Activated CD4-positive, alpha-beta T cell treated with anti-CD3 and anti-CD28 coated beads for 48 hours (primary cell): ENCODE data around the gene CHMP2A.
"Not testable (repeated sequence)": the region's sequence is repeated elsewhere in the genome, so short reads cannot be mapped to it uniquely, and the experiment has no call there.

Source experiments
- DNase-seq: peaks from one replicate; pipeline ENCODE4 v3.0.0-alpha.2; 2020

Gene CHMP2A

GRCh38 chr19:58555369-58555885, 522 bp upstream of the CHMP2A start:
- DNase-seq, result no peak

- DNase-seq, result no peak
Observed at GRCh38 chr19:58553799-58554493, 959 bp downstream of the CHMP2A start.

GRCh38 chr19:58552655-58553054, 2.2 kb downstream of the CHMP2A start:
- no peak for DNase-seq

- no peak for DNase-seq
Observed at GRCh38 chr19:58551577-58552471, 3.1 kb downstream of the CHMP2A start.

- DNase-seq, result no peak
Observed at GRCh38 chr19:58551123-58551497, 3.8 kb downstream of the CHMP2A start.

GRCh38 chr19:58550362-58551122, 4.4 kb downstream of the CHMP2A start:
- no peak for DNase-seq

- no peak for DNase-seq
Observed at GRCh38 chr19:58549664-58550361, 5.1 kb downstream of the CHMP2A start.

- DNase-seq, result no peak
Observed at GRCh38 chr19:58548859-58549663, 5.8 kb downstream of the CHMP2A start.

- DNase-seq, result no peak
Observed at GRCh38 chr19:58547323-58548312, 7.3 kb downstream of the CHMP2A start.

GRCh38 chr19:58546019-58546530, 8.8 kb downstream of the CHMP2A start:
- no peak for DNase-seq

GRCh38 chr19:58545286-58546018, 9.5 kb downstream of the CHMP2A start:
- DNase-seq, result no peak

- peak; percentile 78 for DNase-seq
Observed at GRCh38 chr19:58544591-58545285, 10.2 kb downstream of the CHMP2A start.

- DNase-seq, result peak; percentile 100
Observed at GRCh38 chr19:58543826-58544590, 10.9 kb downstream of the CHMP2A start, which contains the start of gene TRIM28. Gene TRIM28 (plus strand): TSS chr19:58544064. CDS start chr19:58544758, 694 bp downstream.

- DNase-seq, result not testable (repeated sequence)
Observed at GRCh38 chr19:58542641-58543372, 12.1 kb downstream of the CHMP2A start.

- not testable (repeated sequence) for DNase-seq
Observed at GRCh38 chr19:58539169-58539559, 15.7 kb downstream of the CHMP2A start.

GRCh38 chr19:58538257-58539168, 16.4 kb downstream of the CHMP2A start:
- DNase-seq, result peak; percentile 59
